Suprapubic skin (tissue), 4 donors: ENCODE data around the gene DNMT3A.

Source experiments
- EP300 ChIP-seq: sonication (generic); formaldehyde crosslinking; IDR thresholded peaks from one replicate; pipeline ENCODE4 v1.6.1; 2017; ENCODE audit warnings: antibody characterized with exemption
- POLR2A ChIP-seq, 2 donors: fragments of 450-650 bp; IDR thresholded peaks; one replicate each; pipeline ENCODE4 v1.6.1; 2017; ENCODE audit warnings: antibody characterized with exemption in 2 of 2, mild to moderate bottlenecking in 2 of 2, moderate library complexity in 2 of 2
- POLR2AphosphoS5 ChIP-seq, 3 donors: sonication (generic); formaldehyde crosslinking; IDR thresholded peaks; one replicate each; pipeline ENCODE4 v1.6.1; 2017; ENCODE audit warnings: antibody characterized with exemption in 3 of 3
- TF ChIP-seq, protein P1 (sequence below), 2 donors: fragments of 200-600 bp in 1 of 2; fragments of 450-650 bp in 1 of 2; sonication (generic) in 1 of 2; IDR thresholded peaks; one replicate each; pipeline ENCODE4 v1.5.1; 2016 to 2019; ENCODE audit warnings: antibody characterized with exemption in 2 of 2, mild to moderate bottlenecking in 1 of 2, moderate library complexity in 1 of 2

- TF ChIP-seq, protein P1, sequence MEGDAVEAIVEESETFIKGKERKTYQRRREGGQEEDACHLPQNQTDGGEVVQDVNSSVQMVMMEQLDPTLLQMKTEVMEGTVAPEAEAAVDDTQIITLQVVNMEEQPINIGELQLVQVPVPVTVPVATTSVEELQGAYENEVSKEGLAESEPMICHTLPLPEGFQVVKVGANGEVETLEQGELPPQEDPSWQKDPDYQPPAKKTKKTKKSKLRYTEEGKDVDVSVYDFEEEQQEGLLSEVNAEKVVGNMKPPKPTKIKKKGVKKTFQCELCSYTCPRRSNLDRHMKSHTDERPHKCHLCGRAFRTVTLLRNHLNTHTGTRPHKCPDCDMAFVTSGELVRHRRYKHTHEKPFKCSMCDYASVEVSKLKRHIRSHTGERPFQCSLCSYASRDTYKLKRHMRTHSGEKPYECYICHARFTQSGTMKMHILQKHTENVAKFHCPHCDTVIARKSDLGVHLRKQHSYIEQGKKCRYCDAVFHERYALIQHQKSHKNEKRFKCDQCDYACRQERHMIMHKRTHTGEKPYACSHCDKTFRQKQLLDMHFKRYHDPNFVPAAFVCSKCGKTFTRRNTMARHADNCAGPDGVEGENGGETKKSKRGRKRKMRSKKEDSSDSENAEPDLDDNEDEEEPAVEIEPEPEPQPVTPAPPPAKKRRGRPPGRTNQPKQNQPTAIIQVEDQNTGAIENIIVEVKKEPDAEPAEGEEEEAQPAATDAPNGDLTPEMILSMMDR (IDR thresholded peaks at IDR 0.05), result no peak
- no peak for TF ChIP-seq POLR2A (IDR thresholded peaks at IDR 0.05)
- no peak for TF ChIP-seq POLR2AphosphoS5 (IDR thresholded peaks at IDR 0.05)
- no peak for TF ChIP-seq EP300
These were observed 30.9 kb upstream of the DNMT3A start for GRCh38 chr2:25372405-25373268.
